ENCODE measurements around the gene DCAF8L2.
"Not testable (repeated sequence)": the region's sequence is repeated elsewhere in the genome, so short reads cannot be mapped to it uniquely, and the experiment has no call there.

DCAF8L2 gene

DNA sequence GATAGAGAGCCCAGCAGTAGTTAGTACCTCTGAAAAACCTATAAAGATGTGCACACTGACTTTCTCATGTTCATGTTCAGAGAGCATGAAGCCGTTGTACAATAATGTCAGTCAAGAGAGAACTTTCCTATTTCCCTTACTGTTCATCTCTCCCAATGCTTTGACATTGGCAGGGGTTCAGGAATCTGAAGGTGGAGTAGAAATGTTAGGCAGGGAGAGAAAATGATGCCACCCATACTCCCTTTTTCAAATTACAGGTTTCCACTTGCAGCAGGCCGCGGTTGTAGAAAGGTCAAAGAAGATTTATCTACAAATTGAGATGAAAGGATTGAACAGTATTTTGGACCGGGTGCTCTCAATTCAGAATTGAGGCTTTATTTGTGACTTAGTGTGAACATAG, 84.3 kb downstream of the DCAF8L2 start:
- DNase-seq (ENCODE audit: extremely low spot score, insufficient read length, low read depth) = no peak
- FAIRE-seq = no peak

DNA sequence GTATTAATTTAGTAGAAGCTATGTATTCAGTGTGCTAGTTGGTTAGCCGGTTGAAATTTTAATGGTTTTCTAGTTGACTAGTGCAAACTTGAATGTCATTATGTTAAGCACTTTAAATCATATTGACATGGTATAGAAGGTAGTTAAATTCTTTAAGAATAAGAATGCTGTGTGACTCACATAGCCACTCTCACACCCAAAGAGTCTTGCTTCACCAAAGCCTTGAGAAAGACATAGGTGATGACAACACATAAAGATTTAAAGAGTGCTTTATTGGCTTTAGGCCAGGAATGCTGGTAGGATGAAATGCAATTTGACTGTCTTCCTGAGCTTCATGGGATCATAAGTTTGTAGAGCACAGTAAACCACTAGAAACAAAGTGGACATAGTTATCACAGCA, 85.3 kb downstream of the DCAF8L2 start:
- no peak for FAIRE-seq
- DNase-seq (ENCODE audit: extremely low spot score, insufficient read length, low read depth) = no peak

DNA sequence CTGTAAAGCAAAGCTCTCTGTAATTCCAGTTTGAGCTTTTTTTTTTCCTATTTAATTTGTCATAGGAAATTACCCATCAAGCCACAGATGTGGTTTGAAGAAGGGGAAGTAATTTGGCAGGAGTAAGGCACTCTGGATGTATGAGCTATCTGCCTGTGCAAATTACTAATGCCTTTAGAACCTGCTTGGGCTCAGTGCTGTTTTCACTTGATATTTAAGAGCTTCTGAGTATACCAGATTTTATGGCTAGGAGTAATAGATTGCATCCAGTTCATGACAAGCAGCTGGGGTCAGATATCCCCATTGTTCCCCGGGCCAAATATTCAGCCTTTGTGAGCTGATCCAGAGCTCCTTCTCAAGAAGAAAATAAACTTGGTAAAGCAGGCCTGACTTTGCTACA, 89.1 kb downstream of the DCAF8L2 start:
- FAIRE-seq = no peak
- DNase-seq (ENCODE audit: extremely low spot score, insufficient read length, low read depth) = no peak

DNA sequence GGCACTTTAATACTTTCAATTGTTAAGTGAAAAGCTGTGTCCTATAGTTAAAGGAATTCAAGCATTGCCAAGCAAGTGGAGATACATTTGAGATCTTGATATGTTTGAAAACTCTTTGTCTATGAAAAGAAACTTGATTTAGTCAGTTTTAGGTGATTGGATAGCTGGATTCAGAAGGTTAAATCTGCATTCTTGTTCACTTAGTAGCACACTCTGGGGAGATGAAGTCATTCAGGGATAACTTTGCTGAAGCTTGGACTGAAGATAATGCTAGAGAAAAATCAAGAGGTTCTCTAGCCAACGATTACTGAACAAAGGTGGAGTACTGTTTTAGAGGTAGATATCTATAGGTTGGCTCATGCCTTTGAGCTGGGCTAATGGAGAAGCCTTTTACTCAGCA, 90.6 kb downstream of the DCAF8L2 start:
- DNase-seq (ENCODE audit: extremely low spot score, insufficient read length, low read depth) (no peak), FAIRE-seq (no peak)

GRCh38 chrX:27683566-27684208, 93.5 kb downstream of the DCAF8L2 start:
- not testable (repeated sequence) for DNase-seq (ENCODE audit: extremely low spot score, insufficient read length, low read depth); FAIRE-seq

DNA sequence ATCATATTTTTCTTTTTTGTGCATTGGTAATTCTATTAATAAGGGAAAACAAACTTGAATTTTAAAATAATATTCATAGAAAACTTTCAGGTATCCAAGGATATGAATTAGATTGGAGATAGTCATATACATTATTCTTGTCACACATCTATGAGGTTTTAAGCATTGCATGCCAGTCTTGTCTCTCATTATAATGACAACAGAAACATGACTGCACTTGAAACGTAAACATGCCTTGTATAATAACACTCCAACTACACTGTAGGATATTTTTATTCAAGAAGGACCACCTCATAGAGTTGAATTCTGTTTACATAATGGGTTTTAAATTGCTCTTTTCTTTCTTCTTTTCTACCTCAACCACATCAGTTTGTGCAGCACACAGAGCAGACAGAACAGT, 104.5 kb downstream of the DCAF8L2 start:
- FAIRE-seq (no peak), DNase-seq (ENCODE audit: extremely low spot score, insufficient read length, low read depth) (no peak)

- no peak for FAIRE-seq
These were observed 116.4 kb downstream of the DCAF8L2 start for GRCh38 chrX:27706526-27706925.

DNA sequence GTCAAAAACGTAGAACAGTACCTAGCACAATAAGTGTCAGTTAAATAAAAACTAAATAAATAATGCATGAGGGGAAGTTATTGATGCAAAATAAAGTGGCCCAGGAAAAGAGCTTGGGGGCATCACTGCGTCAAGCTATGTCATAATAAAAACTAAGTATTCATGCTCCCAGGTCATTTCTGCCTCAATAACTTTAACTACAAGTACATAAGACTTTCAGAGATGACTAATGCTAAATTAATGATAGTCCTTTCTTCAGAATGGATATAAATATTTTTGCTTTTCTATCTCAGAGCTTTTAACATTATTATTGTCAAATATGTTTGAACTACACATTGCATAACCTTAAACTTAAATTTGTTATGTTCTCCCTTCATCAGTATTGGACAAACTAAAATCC, 125.5 kb downstream of the DCAF8L2 start:
- no peak for FAIRE-seq

More at GRCh38 chrX:27706526-27706925, 116.4 kb downstream of the DCAF8L2 start:
- no peak for DNase-seq (ENCODE audit: extremely low spot score, insufficient read length, low read depth)

DNA sequence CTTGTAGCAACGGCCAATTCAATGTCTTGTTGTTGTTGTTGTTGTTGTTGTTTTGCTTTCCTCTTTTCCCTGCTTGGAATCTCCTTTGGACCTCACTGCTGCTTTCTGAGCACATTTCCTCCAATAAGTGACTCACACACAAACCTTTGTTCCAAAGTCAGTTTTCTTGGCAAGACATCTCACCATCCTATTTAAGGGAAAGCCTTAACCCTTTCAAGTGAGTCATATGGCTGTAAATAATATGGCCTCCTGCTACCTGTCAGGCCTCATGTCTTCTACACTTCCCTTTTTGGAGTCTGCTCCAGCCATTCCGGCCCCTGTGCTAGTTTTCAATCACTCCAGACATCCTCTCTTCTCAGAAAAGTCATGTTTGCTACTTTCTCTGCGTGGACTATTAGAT, 138.1 kb downstream of the DCAF8L2 start:
- no peak for DNase-seq (ENCODE audit: extremely low spot score, insufficient read length, low read depth)
- FAIRE-seq = no peak

More for the DNA sequence above, 125.5 kb downstream of the DCAF8L2 start:
- no peak for DNase-seq (ENCODE audit: extremely low spot score, insufficient read length, low read depth)

- DNase-seq (ENCODE audit: extremely low spot score, insufficient read length, low read depth) (no peak), FAIRE-seq (no peak)
These were observed 141.8 kb downstream of the DCAF8L2 start for GRCh38 chrX:27731962-27732361.

DNA sequence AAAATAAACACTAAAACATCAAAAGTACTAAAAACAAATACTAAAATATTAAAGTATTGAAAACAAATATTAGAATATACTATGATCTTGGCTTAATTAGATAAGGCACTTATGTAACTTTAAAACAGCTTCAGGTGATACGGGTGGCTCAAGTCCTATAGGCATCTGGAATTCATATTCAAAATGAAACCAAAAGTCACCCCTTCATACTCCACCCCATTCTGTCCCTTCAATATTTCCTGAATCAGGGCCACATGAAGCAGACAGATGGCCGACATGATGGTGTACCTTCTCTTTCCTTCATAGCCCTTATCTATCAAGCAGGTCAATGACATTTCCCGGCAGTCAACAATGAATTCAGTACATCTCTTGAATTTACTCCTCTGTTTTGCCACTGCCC, 145.8 kb downstream of the DCAF8L2 start:
- FAIRE-seq = no peak
- DNase-seq (ENCODE audit: extremely low spot score, insufficient read length, low read depth) = no peak

DNA sequence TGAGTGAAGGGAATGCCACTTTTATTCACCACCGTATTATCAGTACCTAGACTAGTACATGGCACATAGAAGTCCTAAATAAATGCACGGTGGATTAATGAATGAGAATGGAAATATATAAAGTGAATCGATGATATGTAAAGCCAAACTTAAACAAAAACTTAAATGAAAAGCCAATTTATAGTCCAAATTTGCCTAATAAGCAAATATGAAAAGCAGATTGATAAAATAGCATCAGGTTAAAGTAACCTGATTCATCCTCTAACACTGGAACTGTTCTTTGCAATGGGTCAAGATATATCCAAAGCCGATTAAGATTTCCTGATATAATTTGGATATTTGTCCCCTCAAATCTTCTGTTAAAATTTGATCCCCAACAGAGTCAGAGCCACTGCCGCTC, 150.8 kb downstream of the DCAF8L2 start:
- FAIRE-seq (no peak), DNase-seq (ENCODE audit: extremely low spot score, insufficient read length, low read depth) (no peak)

DNA sequence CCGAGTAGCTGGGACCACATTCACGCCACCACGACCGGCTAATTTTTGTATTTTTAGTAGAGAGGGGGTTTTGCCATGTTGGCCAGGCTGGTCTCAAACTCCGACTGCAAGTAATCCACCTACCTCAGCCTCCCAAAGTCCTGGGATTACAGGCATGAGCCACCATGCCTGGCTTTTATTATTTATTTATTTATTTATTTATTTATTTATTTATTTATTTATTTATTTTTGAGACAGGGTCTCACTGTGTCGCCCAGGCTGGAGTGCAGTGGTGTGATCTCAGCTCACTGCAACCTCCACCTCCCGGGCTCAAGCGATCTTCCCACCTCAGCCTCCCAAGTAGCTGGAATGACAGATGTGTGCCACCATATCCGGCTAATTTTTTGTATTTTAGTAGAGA, 153.4 kb downstream of the DCAF8L2 start:
- DNase-seq (ENCODE audit: extremely low spot score, insufficient read length, low read depth); FAIRE-seq: not testable (repeated sequence)

DNA sequence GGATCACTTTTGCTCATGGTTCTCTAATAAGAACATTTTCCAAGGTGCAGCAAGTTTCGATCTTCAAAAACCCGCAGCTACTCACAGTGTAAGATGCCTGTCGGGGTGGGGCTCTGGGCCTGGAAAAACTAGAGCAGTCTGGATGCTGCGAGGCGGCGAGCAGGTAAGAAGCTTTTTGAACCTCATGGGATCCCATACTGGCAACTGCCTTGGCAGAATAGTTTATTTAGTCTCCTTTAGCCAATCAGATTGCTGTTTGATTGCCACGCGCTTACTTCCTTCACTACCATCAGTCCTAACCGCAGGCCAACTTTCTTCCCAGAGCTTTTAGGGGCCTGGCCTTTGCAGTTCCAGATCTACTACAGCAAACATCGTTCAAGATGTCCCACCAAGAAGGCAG, 156.4 kb downstream of the DCAF8L2 start:
- FAIRE-seq (no peak), DNase-seq (ENCODE audit: extremely low spot score, insufficient read length, low read depth) (no peak)

DNA sequence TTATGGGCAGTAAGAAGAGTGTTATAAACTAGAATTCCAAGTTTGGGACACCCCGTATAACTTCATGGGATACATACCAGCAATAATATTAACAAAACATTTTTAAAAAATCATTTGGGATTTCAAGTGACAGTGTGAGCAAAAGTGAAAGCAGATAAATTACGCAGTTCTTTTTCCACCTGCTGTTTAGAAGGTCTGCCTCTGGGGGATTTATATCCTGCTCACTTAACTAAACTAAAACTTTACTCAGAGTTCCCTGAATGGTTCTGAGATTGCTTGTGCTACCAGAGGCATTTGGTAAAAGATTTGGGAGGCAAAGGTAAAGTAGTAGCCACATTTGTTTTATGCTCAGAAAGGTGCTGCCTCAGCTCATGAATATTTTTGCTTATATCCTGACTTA, 160.2 kb downstream of the DCAF8L2 start:
- DNase-seq (ENCODE audit: extremely low spot score, insufficient read length, low read depth); FAIRE-seq: not testable (repeated sequence)

DNA sequence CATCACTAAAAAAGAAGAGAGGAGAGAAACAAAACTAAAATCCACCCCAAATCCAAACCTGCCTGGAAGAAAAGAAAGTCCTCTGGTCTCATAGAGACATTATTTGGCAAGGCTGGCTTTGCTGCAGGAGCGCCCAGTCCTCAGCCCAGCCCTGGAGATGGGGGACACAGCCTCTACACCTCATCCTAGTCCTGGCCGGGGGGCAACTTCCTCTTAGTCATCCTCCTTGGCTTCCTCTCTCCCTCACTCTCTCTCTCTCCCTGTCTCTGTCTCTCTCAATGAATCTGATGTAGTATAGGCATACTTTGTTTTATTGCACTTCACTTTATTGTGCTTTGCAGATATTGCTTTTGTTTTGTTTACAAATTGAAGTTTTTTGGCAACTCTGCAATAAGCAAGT, 161.8 kb downstream of the DCAF8L2 start:
- FAIRE-seq = no peak
- DNase-seq (ENCODE audit: extremely low spot score, insufficient read length, low read depth) = no peak

DNA sequence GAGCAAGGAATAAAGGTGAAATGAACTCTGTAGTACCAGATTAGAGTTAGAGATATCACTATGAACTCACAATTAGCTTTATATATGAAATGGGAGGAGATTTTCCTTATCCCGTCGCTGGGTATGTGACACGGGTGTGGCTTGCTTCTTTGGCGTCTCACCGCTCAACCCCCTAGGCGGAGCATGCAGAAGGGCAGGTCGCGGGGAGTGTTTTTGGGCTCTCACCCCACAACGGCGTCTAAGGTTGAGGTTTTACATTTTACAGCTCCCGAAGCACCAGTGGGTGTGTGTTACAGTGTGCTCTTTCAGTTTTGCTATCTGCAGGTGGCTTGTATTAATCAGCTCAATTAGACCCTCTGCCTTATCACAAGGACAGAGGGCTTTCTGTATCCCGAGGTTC, 175.6 kb downstream of the DCAF8L2 start:
- DNase-seq (ENCODE audit: extremely low spot score, insufficient read length, low read depth) (no peak), FAIRE-seq (no peak)

GRCh38 chrX:27767387-27767786, 177.2 kb downstream of the DCAF8L2 start:
- no peak for FAIRE-seq

GRCh38 chrX:27775984-27776383, 185.8 kb downstream of the DCAF8L2 start:
- DNase-seq (ENCODE audit: extremely low spot score, insufficient read length, low read depth) (no peak), FAIRE-seq (no peak)

More at GRCh38 chrX:27767387-27767786, 177.2 kb downstream of the DCAF8L2 start:
- no peak for DNase-seq (ENCODE audit: extremely low spot score, insufficient read length, low read depth)

DNA sequence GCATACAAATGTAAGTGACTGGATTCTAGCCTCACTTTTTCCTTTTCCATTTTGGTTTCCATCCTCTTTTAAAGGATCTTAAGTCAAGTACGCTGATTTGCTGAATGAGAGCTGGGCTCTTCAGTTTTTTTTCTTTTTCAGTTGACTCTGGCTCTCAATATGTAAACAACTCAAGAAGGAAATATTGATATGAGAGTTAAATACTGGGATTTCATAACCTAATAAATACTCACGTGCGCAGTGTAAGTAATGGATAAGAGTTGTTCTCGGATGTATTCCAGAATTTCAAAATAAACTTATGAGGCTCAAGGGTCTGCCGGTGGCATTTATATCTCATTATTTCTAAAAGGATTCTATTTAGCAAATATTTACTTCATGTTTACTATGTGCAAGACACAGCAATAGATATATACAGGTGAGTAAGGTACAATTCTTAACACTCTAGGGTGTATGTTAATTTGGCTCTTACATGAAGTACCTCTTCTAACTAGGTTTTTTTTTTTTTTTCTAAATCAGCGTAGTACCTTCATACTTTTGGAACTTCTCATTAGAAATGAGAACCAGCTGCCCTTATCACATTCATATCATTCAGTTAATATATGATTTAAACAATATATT, 206.6 kb downstream of the DCAF8L2 start:
- no peak for FAIRE-seq

DNA sequence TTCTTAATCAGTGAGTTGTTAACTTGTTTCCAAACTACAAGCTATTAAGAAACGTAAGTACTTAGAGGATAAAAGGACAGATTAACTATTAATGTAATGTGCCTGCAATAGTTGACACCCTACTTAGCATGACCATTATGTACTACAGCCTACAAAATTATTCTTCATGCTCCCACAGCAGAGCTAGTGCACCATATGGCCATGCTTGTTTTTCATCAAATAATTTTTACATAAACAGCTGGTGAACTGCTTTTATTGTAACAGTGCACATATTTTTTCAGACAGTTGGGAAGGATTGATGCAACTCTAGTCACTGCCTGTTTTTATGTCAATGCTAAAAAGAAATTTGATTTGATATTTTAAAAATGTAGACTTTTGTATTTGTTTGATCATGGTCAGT, 207.4 kb downstream of the DCAF8L2 start:
- FAIRE-seq (no peak), DNase-seq (ENCODE audit: extremely low spot score, insufficient read length, low read depth) (no peak)

More for the DNA sequence above, 206.6 kb downstream of the DCAF8L2 start:
- DNase-seq (ENCODE audit: extremely low spot score, insufficient read length, low read depth) = no peak

All from GM18507 (cell line).